Fibroblast of skin of right quadriceps (primary cell): ENCODE measurements around the gene GLRA3.
"Not testable (repeated sequence)": the region's sequence is repeated elsewhere in the genome, so short reads cannot be mapped to it uniquely, and the experiment has no call there.

Experiments used
- DNase-seq: peaks from one replicate; pipeline ENCODE4 v3.0.0-alpha.2; 2013

Gene GLRA3

DNA sequence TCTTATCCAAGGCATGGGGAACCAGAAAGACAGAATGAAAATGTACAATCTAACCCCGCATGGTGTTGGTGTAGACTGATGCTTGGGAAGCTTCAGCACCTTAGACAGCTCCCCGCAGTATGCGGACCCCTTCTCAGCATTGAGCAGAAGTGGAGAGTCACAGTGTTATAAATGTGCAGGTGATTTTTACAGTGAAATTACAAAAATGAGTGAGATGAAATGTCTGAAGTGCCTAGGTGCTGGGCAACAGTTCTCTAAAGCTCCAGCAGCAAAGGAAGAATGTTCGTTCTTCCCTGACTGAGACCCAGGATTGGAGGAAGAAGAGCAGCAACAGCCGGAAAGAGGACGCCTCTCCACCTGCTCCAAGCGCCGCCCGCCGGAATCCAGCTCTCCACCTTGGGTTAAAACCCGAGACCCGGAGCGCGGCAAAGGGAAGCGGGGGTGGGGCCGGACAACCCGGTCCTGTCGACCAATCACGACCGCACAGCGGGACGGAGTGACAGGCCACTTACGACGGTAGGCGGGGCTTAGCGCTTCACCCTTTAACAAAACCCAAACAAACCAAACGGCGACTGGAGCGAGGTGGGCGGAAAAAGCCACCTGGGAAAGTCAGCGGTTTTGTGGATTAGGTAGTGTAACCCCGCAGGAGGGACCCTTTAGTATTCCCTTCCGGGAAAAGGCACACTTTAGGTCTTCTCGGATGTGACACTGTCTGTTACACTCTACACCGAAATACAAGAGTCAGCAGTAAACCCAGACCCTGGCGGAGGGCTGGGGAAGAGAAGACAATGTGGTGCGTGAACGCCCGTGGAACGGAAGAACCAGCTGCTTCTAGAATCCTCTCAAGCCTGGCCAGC lies at the start of gene GLRA3:
Gene GLRA3 (minus strand): TSS at position 403 of the 857 bp plus-strand sequence. CDS start 436 bp downstream, outside the sequence.
- peak; percentile 16 for DNase-seq

GRCh38 chr4:174874898-174875297 lies 45.9 kb upstream of the GLRA3 start:
- no peak for DNase-seq

DNA sequence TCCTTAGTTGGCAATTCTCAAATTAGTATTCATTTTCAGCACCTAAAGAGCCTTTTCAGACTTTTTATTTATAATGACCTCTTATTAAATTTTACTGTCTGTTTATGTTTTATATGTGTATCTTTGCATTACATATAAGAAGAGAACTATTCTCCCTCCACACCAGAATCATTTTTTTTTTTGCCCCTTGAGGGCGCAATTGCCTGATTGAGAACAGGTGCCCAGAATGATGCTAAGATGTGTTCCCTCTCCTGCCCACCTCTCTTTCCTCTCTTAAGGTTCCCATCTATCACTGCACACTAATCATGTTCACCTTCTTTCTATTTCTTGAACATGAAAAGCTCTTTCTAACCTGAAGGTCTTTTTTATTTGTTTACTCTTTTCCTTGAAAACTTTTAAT lies 44.9 kb upstream of the GLRA3 start:
- no peak for DNase-seq

DNA sequence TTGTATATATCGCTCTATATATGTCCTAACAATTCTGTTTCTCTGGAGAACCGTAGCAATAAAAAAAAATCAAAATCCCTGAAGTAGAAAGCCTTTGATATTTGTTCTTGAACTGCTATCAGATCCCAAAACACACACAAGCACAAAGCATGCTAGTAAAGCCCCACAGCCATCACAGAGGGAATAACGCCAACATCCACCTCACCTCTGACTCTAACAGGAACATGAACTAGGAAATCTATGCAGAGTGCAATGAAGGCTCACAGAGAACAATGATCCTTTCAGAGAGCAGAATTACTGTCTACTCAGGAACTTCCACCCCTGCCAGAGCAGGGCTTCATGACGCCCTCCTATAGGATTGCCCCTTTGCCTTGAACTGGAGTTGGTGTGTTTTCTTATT lies 44.1 kb upstream of the GLRA3 start:
- not testable (repeated sequence) for DNase-seq

DNA sequence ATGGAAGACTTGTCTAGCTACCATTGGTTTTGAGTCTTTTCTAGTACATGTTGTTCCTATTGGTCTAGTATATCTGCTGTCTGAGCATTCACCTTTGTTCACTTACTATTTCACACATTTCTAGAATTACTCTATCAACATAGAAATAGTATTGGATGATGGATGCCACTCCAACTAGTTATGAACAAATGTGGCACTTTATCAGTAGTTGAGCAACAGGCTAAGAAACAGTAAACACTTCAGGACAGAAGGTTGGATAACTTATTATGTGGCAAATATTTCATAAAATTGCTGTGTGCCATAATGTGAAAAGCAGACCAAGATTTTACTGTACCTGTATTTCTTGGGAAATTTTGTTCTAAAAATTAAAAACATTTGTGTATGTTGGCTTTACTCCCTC lies 42.4 kb upstream of the GLRA3 start:
- DNase-seq = no peak

GRCh38 chr4:174870311-174870710 lies 41.3 kb upstream of the GLRA3 start:
- no peak for DNase-seq

- DNase-seq = no peak
Observed at GRCh38 chr4:174869339-174869738, 40.3 kb upstream of the GLRA3 start.

- no peak for DNase-seq
Observed at GRCh38 chr4:174867903-174868302, 38.9 kb upstream of the GLRA3 start.

DNA sequence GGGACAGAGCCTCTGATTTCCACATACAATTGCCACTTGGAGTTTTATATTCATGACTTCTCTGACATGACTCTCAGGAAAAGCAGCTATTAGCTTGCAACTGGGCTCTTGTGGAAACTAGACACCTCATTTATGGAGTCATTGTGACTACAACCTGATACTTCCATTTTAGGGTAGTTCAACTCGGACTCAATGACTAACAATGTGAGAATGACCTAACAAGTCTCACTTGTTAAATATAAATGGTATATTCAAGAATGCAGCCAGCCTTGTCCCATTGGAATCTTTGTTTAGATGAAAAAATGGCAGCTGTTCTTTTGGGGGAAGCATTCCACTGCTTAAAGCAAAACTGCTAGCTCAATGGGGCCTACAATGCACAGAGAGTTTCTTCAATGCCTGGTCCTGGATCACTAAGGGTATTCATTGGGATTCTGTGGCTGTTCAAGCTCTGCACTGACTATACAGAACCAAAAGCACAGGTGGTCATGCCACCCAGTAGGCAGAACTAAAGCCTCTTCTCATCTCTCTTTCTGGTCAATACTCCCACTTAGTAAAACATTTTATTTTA lies 36.5 kb upstream of the GLRA3 start:
- DNase-seq = no peak

- DNase-seq = no peak
Observed at GRCh38 chr4:174864031-174864430, 35.0 kb upstream of the GLRA3 start.

GRCh38 chr4:174860588-174860987 lies 31.5 kb upstream of the GLRA3 start:
- no peak for DNase-seq

- DNase-seq = no peak
Observed at GRCh38 chr4:174859904-174860303, 30.9 kb upstream of the GLRA3 start.

DNA sequence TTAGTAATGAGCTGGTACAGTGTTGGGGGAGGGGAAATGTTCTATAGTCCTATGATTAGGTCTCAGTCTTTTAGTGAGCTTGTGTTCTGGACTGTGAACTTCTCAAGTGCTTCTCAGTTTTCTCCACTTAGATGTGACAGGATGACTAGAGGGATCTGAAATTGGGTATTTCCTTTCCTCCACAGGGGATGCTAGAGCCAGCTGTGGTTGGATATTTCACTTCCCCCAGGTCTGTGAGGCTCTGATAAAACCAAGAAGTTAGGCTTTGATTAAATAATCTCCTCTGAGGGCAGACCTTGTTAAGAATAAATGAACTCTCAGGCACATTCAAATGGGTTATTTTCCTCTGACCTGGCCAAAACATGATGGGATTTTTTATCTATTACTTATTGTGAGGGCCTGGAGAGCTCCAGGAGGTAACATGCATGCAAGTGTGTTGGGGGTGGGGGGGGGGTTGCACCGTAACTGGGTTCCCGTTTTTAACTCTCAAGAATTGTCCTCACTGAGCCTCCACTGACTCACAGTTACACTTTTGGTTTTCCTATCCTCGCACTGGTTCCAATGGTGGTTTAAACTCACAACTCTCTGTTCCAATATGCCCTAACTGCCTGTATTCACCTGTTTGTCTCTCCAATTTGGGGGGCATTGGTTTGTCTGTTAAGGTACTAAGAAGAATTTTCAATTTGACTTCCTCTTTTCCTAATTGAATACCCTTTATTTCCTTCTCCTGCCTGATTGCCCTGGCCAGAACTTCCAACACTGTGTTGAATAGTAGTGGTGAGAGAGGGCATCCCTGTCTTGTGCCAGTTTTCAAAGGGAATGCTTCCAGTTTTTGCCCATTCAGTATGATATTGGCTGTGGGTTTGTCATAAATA lies 28.1 kb upstream of the GLRA3 start:
- DNase-seq = no peak

GRCh38 chr4:174855050-174855449 lies 26.0 kb upstream of the GLRA3 start:
- no peak for DNase-seq

DNA sequence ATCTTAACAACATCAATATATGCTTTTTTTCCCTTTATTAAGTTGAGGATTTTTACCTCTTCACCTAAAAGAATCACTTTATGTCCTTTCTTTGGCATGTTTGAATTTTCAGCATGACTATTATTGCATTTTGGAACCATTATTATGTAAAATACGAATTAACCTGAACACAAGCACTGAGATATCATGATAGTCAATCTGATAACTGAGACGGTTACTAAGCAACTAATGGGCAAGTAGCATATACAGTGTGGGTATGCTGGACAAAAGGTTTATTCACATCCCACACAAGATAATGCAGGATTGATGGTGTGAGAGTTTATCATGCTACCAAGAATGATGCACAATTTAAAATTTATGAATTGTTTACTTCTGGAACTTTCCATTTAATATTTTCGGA lies 24.6 kb upstream of the GLRA3 start:
- no peak for DNase-seq

DNA sequence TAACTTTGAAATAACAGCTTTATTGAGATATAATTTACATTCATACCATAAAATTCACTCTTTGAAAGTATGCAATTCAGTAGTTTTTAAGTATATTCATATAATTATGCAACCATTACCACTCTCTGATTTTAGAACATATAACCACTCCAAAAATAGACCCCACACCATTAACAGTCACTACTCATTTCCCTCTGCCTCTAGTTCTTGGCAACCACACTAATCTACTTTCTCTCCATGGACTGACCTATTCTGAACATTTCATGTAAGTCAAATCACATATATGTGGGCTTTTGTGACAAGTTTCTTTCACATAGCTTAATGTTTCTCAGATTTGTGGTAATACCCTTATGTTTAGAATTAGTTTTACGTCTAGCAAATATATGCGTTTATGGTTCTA lies 19.5 kb upstream of the GLRA3 start:
- no peak for DNase-seq

GRCh38 chr4:174847801-174848427 lies 18.9 kb upstream of the GLRA3 start:
- no peak for DNase-seq

DNA sequence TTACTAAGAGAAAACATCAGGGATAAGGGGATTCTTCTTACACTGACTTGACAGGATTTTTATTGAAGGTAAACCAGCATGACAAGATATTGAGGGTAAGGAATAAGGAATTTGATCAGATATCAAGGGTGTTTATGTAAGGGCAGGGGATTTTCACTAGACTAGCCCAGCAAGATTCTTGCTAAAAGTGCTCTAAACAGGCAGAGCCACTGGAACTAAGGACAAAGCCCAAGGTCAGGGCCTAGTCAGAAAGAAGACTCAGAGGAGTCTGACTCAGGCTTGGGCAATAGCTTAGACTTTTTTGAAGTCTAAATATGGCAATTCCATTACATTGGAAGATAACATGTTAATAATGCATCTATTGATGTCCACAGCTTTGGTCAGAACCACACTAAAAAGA lies 6.5 kb upstream of the GLRA3 start:
- DNase-seq = no peak

DNA sequence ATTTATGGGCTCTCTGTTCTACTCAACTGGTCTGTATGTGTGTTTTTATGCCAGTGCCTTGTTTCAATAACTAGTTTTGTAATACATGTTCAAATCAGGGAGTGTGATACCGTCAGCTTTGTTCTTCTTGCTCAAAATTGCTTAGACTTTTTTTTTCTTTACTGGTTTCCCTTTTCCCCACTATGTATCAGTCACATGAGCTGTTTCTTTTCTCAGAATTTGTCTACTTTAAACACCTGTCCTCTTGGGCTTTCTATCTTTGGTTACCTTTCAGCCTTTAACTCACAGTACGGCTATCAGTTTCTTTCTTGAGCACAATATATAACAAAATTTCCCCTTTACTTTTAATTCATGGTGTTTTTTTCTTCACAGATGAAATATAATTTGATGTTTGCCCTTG lies 5.4 kb upstream of the GLRA3 start:
- no peak for DNase-seq

DNA sequence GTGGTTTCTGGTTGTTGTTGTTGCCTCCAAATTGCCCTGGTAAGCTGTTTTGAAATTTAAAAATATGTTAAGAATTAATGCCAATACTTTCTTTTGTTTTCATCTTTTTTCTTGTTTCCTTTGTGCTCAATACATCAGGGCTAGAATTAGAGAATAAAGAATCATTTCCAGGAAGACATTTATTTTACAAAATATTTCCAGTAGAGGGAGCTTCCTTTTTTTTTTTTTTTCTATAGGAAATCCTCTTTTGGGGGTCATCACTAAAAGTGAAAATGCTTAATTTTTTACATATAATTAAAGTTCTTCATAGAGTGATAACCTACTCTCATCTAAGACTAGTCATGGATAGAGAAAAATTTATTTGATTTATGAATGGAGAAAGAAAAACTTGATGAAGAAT lies 2.4 kb downstream of the GLRA3 start:
- no peak for DNase-seq

DNA sequence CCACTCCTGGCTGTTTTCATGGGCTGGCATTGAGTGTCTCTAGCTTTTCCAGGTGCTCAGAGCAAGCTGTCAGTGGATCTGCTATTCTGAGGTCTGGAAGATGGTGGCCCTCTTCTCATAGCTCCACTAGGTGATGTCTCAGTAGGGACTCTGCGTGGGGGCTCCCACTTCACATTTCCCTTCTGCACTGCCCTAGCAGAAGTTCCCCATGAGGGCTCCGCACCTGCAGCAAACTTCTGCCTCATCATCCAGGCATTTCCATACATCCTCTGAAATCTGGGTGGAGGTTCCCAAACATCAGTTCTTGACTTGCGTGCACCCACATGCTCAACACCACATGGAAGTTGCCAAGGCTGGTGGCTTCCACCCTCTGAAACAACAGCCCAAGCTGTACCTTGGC lies 13.8 kb downstream of the GLRA3 start:
- DNase-seq = no peak

GRCh38 chr4:174813292-174813691 lies 15.8 kb downstream of the GLRA3 start:
- no peak for DNase-seq

GRCh38 chr4:174810834-174811233 lies 18.2 kb downstream of the GLRA3 start:
- no peak for DNase-seq
